HG02610 (cell line): ENCODE results near the gene KDM4B.

Experiments
- ATAC-seq: cut with Tn5 transposase; IDR thresholded peaks from one replicate; pipeline ENCODE4 v1.9.1; 2021; ENCODE audit warnings: mild to moderate bottlenecking, moderate library complexity; ENCODE audit not compliant: unreplicated experiment

The KDM4B gene

DNA sequence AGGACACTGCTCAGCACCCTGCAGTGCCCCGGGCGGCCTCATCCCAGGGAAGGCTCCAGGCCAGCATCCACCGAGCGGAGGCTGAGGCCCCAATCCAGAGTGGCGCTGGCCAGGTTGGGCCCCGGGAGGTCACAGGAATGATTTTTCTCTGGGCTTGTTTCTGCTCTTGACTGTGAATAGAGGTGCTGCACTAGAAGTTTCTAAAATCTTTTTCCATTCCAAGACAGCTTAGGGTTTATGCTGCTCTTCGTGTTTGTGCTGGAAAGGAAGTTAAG, 15.1 kb downstream of the KDM4B start:
- ATAC-seq = no peak

DNA sequence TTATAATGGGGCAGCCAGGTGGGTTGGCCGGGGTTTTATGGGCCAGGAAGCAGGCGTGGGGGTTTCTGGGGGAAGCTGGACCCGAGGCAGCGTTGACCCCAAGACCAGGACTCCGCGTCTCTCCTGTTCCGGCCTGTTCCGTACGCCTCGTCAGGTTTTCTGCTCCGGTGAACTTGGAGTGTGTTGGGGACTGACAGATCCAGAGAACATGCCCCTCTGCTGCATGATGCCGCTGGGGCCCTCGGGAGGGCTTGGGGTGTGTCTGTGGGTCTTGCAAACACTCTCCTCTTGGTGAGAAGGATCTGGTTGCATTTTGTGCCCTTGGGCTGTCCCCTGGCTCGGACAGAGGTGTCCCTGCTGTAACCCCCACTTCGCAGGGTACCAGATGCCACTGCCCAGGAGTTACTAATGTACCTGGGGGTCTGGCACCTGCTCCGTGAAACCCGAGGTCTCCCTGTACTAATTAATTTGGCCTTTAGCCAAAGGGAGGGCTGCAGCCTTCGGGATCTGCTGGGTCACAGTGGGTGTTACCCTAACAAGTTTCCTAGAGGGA, 15.6 kb downstream of the KDM4B start:
- no peak for ATAC-seq

DNA sequence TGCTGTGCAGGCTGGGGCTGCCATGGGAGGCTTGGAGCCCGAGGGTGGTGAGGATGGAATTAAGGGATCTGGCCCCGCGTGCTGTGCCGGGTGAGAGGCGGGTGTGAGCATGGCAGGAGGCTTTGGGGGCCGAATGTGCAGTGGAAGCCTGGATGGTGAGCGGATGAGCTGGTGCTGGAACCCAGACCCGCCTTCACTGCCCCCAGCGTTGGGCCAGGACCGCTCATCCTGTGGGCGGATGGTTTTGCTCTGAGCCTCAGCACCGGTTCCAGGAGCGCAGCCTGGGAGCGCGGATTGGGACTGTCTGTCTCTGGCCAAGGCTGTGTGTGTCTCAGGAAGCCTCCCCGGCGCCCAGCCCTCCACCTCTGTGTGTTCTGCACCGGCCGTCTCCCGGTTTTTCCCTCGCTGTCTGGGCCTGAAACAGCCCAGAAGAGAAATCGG, 16.7 kb downstream of the KDM4B start:
- ATAC-seq = no peak

DNA sequence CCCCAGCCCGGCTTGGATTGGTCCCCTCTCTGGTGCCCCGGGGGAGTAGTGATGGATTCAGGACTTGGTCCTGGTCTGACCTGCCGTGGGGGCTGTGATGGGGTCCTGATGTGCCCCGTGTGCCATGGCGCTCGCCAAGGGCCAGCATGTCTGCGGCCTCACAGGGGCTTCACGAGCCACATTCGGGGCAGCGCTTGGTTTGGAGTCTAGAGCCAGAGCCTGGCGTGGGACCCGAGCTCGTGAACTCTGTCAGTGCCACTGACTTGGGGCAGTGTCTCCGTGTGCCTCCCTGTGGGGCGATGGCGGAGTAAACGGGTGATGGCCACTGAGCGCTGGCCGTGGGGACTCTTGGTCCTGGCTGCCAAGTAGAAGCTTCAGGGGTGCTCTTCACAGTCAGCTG, 17.1 kb downstream of the KDM4B start:
- no peak for ATAC-seq

DNA sequence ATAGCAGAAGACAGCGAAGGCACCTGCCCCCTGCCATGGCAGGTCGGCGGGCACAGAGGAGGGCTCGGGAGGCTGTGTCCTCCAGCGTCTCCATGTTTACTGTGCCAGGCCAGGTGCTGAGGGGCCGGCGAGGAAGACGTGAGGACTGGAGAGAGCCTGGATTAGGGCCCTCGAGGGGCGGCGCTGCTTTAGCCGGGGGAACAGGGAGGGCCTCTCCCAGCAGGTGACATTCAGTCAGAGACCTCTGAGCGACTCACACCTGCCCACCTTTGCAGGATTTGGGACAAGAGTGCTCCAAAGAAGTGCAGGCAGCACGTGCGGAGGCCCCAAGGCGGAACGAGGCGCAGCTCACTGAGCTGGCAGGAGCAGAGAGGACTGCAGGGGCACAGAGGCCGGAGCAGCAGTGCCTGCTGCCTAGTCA, 17.6 kb downstream of the KDM4B start:
- ATAC-seq = no peak

DNA sequence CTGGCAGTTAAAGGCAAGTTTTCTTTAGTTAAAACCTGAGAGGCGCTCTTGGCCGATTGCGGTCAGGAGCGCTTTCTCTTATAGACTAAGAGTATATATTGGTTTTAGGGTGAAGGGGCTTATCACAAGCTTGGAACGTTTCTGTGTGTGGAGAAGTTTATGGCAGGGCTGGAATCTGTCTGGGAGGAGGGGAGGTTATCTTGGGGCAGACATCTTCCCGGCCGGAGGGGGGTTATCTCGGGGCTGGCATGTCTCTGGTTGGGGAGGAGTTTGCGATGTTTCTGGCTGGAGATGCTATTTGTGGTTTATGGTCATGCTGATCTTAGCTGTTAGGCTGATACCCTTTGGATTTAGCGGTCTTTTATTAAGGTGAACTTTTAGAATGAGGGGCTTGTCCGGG, 18.3 kb downstream of the KDM4B start:
- no peak for ATAC-seq

DNA sequence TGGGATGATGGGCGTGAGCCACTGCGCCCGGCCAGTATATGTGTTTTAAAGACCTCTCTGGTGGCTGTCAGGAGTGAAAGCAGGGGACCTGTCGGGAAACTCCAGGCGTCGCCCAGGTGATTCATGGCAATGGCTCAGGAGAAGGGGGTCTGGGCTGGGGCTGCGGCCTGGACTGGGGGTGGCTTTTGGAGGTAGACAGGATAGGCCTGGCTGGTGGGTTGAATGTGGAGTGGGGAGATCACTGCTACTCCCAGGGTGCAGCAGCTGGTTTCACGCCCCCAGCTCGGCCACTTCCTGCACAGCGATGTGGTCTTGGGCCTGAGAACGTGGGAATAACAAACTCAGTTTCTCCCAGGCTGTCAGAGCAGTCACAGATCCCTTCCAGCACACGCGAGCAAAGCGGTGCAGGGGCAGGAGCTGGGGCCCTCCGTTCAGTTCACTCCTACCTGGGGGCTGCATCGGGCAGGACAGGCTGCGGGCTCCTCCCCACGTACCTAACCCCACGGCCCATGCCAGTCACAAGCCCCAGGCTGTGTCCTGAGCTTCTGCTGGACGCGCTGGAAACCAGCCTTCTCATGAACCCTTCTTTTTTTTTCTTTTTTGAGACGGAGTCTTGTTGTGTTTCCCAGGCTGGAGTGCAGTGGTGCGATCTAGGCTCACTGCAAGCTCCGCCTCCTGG, 18.9 kb downstream of the KDM4B start:
- no peak for ATAC-seq

DNA sequence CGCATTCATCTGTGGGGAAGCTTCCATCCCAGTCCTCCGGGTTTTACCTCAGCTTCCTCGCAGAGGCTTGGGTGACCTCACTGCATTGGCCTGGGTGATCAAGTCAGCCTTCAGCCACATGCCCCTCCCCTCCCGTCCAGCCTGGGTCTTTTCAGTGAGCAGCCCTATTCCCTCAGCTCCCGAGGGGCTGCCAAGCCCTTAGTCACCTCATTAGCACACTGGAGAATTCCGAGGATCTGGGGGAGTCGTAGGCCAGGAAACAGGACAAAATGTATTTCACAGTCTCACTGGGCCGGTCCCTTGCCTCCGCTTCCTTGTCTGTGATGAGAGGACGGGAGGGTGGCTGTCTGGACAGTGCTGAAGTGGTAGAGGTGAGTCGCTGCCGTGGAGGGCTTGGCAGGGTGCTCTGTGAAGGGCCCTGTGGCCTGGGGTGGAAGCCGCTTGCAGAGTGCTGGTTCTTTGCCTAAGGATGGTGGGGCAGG, 19.9 kb downstream of the KDM4B start:
- ATAC-seq = no peak

DNA sequence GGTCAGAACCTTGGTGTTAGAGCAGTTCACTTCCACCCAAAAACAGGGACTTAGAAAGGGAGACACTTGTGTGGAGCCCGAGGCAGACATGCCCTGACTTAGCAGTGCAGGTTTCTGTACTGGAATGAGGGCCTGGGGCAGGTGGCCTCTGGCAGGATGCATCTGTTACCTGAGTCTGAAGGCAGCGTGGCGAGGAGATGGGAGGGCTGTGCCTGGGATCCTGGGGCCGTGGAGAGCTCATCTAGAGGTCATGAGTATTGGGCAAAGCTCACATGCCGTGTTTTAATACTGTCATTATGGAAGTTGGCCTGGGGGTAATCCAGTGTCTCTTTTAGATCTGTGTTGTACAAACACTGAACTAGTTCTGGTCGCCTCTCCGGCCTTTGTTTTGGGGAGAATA, 21.4 kb downstream of the KDM4B start:
- ATAC-seq = no peak

DNA sequence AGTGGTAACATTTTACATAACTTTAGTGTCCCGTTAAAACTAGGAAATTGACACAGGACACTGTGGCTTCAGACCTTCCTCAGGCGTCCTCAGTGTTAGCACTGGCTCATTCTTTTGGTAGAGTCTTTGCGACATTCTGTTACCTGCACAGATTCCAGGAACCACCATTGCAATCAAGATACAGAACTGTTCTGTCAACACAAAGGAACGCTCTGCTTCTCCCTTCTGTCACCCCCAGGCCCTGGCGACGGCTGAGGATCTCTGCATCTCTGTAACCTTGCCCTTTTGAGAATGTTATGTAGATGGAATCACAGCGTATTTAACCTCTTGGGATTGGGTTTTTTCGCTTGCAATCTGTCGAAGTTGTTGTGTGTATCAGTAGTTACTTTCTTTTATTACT, 22.6 kb downstream of the KDM4B start:
- ATAC-seq = no peak

DNA sequence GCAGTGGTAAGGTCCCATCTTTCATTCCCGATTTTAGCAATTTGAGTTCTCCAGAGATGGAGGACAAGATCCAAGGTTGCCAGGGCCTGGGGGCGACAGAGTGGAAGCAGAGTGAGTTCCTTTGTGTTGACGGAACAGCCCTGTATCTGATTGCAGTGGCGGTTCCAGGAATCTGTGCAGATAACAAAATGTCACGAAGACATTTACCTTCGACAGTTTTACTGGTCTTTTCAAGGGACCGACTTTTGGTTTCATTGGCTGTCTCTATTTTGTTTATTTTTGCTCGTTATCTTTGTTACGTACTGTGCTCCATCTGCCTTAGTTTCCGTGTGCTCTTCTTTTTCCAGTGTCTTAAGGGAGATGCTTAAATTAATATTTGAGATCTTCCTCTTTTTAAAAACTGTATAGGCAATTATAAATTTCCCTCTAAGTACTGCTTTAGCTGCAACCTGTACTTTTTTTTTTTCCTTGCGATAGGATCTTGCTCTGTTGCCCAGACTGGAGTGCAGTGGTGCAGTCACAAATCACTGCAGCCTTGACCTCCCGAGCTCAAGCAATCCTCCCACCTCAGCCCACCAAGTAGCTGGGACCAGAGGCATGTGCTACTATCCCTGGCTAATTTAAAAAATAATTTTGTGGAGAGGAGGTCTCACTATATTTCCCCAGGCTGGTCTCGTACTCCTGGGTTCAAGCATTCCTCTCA, 23.2 kb downstream of the KDM4B start:
- no peak for ATAC-seq

DNA sequence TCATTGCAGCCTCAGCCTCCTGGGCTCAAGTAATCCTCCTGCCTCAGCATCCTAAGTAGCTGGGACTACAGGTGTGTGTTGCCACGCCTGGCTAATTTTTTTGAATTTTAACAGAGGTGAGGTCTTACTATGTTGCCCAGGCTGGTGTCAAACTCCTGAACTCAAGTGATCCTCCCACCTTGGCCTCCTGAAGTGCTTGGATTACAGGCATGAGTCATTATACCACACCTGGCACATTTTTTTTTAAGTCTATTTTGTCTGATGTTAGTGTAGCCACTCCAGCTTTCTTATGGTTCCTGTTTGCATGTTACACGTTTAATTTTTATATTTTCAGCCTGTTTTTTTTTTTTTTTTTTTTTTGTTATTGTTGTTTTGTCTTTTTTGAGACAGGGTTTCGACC, 24.8 kb downstream of the KDM4B start:
- no peak for ATAC-seq

DNA sequence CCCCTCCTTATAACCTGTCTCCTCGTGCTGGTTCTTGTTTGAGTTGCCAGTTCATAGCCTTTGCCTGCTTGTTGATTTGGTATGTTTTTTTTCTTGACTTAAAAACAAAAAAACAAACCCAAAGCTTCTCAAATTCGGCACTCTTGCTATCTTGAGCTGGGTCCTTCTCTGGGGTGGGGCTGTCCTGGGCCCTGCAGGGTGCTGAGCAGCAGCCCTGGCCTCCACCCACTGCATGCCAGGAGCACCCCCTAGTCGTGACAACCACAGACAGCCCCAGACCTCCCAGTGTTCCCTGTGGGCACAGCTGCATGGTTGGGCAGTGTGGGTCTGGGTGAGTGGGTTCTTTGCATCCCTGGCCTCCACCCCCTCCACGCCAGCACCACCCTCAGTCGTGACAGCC, 27.8 kb downstream of the KDM4B start:
- no peak for ATAC-seq

DNA sequence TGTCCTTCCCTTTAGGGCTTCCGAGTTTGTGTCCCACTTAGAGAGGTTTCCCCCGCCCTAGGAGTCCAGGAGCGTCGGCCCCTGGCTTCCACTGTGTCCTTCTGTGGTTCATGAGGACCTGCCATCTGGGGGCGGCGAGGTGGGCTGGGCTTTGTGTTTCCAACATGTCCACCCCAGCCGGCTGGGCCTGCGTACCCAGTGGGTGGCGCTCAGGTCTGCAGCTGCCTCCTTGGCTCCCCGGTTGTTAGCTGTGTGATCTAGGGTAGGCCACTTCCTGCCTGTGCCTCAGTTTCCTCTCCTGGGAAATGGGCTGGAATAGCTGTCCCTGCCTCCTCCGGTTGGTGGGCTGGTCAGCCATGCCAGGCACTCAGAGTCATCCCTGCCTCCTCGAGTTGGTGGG, 28.4 kb downstream of the KDM4B start:
- no peak for ATAC-seq

DNA sequence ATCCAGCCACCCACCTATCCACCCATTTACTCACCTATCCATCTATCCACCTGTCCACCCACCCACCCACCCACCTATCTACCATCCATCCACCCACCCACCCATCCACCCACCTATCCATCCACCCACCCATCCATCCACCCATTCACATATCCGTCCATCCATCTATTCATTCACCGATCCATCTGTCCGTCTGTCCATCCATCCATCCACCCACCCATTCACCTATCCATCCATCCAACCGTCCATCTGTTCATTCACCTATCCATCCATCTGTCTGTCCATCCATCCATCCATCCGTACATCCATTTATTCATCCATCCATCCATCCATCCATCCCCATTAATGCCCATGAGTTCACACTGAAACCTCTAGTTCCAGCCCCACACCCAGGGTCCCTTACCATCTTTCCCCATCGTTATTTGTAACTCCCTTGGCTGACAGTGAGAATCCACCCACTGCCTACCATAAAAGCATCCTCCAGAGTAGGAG, 31.3 kb downstream of the KDM4B start:
- no peak for ATAC-seq

DNA sequence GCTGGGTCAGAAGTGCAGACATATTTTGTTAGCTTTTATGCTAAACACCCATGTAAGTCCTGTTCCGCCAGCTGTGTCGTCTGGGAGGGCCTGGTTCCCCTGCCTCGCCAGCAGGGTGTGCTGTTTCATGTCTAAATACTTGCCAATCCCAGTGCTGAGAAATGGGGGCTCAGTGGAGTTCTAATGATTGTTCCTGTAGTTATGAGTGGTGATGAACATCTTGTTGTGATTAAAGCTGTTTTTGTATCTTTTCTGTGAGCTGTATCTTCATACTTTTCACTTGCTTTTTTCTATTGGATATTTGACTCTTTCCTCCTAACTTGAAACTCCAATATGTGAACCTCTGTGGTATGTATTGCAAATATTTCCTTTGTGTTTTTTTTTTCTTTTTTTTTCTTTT, 32.7 kb downstream of the KDM4B start:
- ATAC-seq = no peak

DNA sequence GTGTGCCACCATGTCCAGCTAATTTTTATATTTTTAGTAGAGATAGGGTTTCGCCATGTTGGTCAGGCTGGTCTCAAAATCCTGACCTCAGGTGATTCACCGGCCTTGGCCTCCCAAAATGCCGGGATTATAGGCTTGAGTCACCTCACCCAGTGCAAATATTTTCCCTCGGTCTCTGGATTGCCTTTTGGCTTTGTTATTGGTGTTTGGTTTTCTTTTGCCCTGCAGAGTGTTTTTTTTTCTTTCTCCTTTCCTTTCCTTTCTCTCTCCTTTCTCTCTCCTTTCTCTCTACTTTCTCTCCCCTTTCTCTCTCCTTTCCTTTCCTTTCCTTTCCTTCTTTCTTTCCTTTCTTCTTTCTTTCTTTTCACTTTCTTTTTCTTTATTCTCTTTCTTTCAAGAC, 33.2 kb downstream of the KDM4B start:
- no peak for ATAC-seq

DNA sequence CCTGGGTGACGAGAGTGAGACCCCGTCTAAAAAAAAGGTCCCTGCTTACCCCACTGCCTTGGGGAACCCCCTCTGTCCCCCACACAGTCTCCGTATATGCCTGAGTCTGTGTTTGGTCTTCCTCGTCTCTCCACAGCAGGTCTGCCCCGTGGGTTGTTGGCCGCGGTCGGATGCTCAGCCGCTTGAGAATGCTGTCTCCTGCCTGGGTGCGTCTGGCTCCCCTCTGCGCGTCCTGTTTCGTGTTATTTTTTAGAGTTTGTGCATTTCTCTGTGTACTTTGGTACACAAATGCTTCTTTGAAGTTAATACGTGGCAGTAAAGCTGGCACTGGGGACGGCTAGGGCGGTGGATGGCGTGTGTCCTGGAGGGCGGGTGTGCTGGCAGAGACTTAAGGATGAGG, 34.9 kb downstream of the KDM4B start:
- no peak for ATAC-seq

DNA sequence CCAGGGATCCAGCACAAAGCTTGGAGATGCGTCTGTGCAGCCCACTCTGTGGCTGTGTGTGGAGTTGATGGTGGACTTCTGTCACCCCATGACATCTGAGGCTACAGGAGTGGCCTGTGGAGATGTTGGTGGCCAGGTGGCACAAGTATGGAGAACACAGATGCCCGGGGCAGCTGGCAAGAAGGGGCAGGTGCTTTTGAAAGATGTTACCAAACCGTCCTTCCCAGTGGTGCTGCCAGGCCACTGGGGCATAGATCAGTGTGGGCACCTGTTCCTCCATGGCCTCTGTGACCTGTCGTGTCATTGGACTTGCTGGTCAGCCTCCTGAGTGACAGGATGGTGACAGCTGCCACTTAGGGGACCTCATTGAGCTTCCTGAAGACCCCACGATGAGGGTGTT, 36.2 kb downstream of the KDM4B start:
- ATAC-seq = no peak

DNA sequence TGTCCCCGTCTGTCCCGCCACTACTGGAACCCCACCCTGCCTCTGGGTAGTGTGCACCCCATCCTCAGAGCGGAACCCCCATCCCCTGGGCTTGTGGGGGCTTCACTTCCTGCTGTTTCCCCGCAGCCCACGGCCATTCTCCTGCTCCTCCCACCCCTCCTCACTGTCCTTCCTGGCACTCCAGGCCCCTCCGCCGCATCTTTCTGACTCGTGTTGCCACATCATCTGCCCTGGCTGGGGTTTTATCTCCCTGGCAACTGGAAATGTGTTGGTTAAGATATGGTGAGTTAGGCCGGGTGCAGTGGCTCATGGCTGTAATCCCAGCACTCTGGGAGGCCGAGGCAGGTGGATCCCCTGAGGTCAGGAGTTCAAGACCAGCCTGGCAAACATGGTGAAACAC, 37.3 kb downstream of the KDM4B start:
- no peak for ATAC-seq

DNA sequence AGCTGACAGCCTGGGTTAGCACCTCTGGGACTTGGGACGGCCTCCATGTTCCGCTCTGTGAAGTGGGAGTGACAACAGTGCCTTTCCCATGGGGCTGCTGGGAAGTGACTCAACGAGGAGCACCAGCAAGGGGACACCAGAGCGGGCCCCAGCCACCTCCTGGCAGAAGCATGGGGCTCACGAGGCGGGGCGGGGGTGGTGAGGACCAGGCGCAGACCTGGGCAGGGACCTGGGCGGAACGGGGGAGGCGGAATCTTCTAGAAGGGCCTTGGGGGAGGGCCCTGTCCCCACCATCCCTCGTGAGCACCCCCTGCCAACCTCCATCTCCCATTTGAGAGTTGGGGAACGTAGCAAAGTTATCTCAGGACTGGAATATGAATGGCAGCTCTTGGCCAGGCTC, 37.9 kb downstream of the KDM4B start:
- ATAC-seq = no peak

DNA sequence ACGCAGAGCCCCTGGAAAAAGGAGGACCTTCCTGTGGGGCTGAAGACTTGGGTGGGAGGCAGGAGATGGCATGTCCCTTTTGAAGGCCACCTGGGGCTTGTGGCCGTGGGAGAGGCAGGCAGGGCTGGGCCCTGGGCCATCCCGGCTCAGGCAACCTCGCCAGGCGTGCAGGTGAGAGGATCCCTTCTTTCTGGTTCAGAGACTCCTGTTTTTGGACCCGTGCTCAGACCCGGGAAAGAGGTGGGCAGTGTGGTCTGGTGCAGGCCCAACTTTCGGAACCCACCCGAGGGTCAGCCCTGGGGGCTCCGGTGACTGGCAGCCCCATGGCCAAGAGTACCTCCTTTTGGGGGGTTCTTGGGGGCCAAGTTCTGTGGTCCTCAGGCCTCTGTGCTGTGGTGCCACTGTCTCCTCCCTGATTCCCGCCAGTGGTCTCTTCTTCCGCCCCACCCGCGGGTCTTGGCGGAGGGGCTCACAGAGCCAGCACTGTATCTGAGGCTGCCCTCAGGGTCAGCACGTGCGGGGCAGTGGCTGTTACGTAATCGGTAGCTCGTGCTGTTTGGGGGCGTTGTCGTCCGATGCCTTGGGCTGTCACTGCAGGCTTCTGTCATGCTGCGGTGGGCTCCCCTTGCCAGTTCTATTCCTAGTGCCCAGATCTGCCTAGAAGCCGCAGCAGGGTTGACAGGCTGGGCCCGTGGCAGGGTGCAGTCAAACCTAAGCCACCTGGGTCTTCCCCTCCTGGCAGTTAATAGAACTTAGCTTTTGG, 42.7 kb downstream of the KDM4B start:
- no peak for ATAC-seq
